Trophoblast cell (in vitro differentiated cells and primary cell): ENCODE data around the gene GOLGA6L2.

Experiments used
- DNase-seq, 2 donors: peaks; one replicate each; pipeline ENCODE4 v3.0.0-alpha.2; 2016
- H2AFZ ChIP-seq: 2 replicates; pipeline ENCODE4 v1.6.1; 2013; ENCODE audit warnings: low read length, moderate library complexity, mild to moderate bottlenecking; ENCODE audit not compliant: insufficient read depth, poor library complexity
- H2AK5ac ChIP-seq: 2 replicates; pipeline ENCODE4 v1.6.1; 2013; ENCODE audit warnings: mild to moderate bottlenecking, low read length
- H2BK120ac ChIP-seq: 2 replicates; pipeline ENCODE4 v1.6.1; 2013; ENCODE audit warnings: low read length, mild to moderate bottlenecking, moderate library complexity; ENCODE audit not compliant: insufficient read depth, poor library complexity
- H2BK12ac ChIP-seq: 2 replicates; pipeline ENCODE4 v1.6.1; 2013; ENCODE audit warnings: mild to moderate bottlenecking, low read length, moderate library complexity
- H2BK5ac ChIP-seq: 2 replicates; pipeline ENCODE4 v1.6.1; 2013; ENCODE audit warnings: low read length, low read depth, moderate library complexity, mild to moderate bottlenecking; ENCODE audit not compliant: poor library complexity
- H3K14ac ChIP-seq: 2 replicates; pipeline ENCODE4 v1.6.1; 2013; ENCODE audit warnings: mild to moderate bottlenecking, low read length
- H3K18ac ChIP-seq: 2 replicates; pipeline ENCODE4 v1.6.1; 2013; ENCODE audit warnings: mild to moderate bottlenecking, low read length
- H3K23ac ChIP-seq: 2 replicates; pipeline ENCODE4 v1.6.1; 2013; ENCODE audit warnings: low read length
- H3K27ac ChIP-seq: 2 replicates; pipeline ENCODE4 v1.5.1; 2013; ENCODE audit warnings: low read depth, mild to moderate bottlenecking, inconsistent platforms, low read length, moderate library complexity
- H3K27me3 ChIP-seq: 2 replicates; pipeline ENCODE4 v1.6.1; 2013; ENCODE audit warnings: inconsistent platforms, mild to moderate bottlenecking, low read length, moderate library complexity; ENCODE audit not compliant: insufficient read depth
- H3K36me3 ChIP-seq, 2 experiments: 1 replicate in 1 of 2; 2 replicates in 1 of 2; pipeline ENCODE4 v1.6.1; 2013; ENCODE audit warnings: low read length in 2 of 2, mild to moderate bottlenecking in 2 of 2, moderate library complexity in 1 of 2; ENCODE audit not compliant: insufficient read depth in 2 of 2, control insufficient read depth in 1 of 2
- H3K4ac ChIP-seq: 2 replicates; pipeline ENCODE4 v1.6.1; 2013; ENCODE audit warnings: low read depth, mild to moderate bottlenecking, low read length, moderate library complexity
- H3K4me1 ChIP-seq, 2 experiments: 1 replicate in 1 of 2; 2 replicates in 1 of 2; pipeline ENCODE4 v1.6.1; 2013; ENCODE audit warnings: low read length in 2 of 2, mild to moderate bottlenecking in 2 of 2, moderate library complexity in 1 of 2; ENCODE audit not compliant: insufficient read depth in 2 of 2, control insufficient read depth in 1 of 2
- H3K4me2 ChIP-seq: 2 replicates; pipeline ENCODE4 v1.6.1; 2013; ENCODE audit warnings: inconsistent platforms, mild to moderate bottlenecking, low read length, moderate library complexity
- H3K4me3 ChIP-seq: 2 replicates; pipeline ENCODE4 v1.5.1; 2013; ENCODE audit warnings: mild to moderate bottlenecking, low read depth, low read length, inconsistent platforms
- H3K79me1 ChIP-seq: one replicate; pipeline ENCODE4 v1.6.1; 2013; ENCODE audit warnings: low read length
- H3K79me2 ChIP-seq: 2 replicates; pipeline ENCODE4 v1.6.1; 2013; ENCODE audit warnings: low read length, mild to moderate bottlenecking; ENCODE audit not compliant: control insufficient read depth, insufficient read depth, poor library complexity
- H3K9ac ChIP-seq: 2 replicates; pipeline ENCODE4 v1.6.1; 2013; ENCODE audit warnings: mild to moderate bottlenecking, low read length
- H3K9me3 ChIP-seq: 2 replicates; pipeline ENCODE4 v1.6.1; 2013; ENCODE audit warnings: low read depth, mild to moderate bottlenecking, control low read depth, inconsistent platforms, low read length; ENCODE audit not compliant: insufficient read depth
- H4K12ac ChIP-seq: 2 replicates; pipeline ENCODE4 v1.6.1; 2013; ENCODE audit warnings: low read depth, mild to moderate bottlenecking, low read length, moderate library complexity
- H4K8ac ChIP-seq: 2 replicates; pipeline ENCODE4 v1.6.1; 2013; ENCODE audit warnings: low read depth, mild to moderate bottlenecking, low read length, moderate library complexity
- H4K91ac ChIP-seq: one replicate; pipeline ENCODE4 v1.6.1; 2013; ENCODE audit warnings: low read depth, mild to moderate bottlenecking, low read length, moderate library complexity
- whole genome bisulfite sequencing: extraction: QIAGEN DNeasy Blood & Tissue Kit; methylation state at CpG from one replicate; pipeline ENCODE4 v1.1.7; 2013; ENCODE audit warnings: missing lambda C conversion rate; ENCODE audit not compliant: insufficient read length, insufficient coverage; ENCODE audit errors: extremely low coverage; 5-methylcytosine and 5-hydroxymethylcytosine counted together

Gene GOLGA6L2

GRCh38 chr15:23441204-23441603 lies 5.8 kb downstream of the GOLGA6L2 start:
- Histone ChIP-seq H4K12ac (no peak overlapping the region), H3K9me3 (peaks cover 29% of the 10 kb centered on the region), H3K9ac (no peak overlapping the region), H2BK12ac (no peak overlapping the region), H4K8ac (no peak overlapping the region), H3K4me3 (no peak overlapping the region), H4K91ac (no peak overlapping the region), H3K79me2 (no peaks in the 10 kb centered on the region), H3K23ac (no peak overlapping the region), H2AK5ac (no peak overlapping the region), H3K27me3 (no peaks in the 10 kb centered on the region), H3K36me3 (no peaks in the 10 kb centered on the region), H2BK5ac (no peak overlapping the region), H3K4ac (no peak overlapping the region), H3K4me1 (no peaks in the 10 kb centered on the region), H3K18ac (no peak overlapping the region), H3K79me1 (no peaks in the 10 kb centered on the region), H2AFZ (no peak overlapping the region), H2BK120ac (no peak overlapping the region), H3K4me2 (no peak overlapping the region), H3K14ac (no peak overlapping the region), H3K27ac (no peak overlapping the region)
- no peak for DNase-seq
- WGBS, result no CpG with 5 or more reads among the region's 13 CpGs

- H3K14ac ChIP-seq, result no peak overlapping the region
- no peaks in the 10 kb centered on the region for H3K79me1 ChIP-seq
- no peak overlapping the region for H3K27ac ChIP-seq
- H4K12ac ChIP-seq, result no peak overlapping the region
- DNase-seq, result no peak
- H3K18ac ChIP-seq, result no peak overlapping the region
- no peak overlapping the region for H4K8ac ChIP-seq
- H2BK12ac ChIP-seq, result no peak overlapping the region
- H2BK5ac ChIP-seq, result no peak overlapping the region
- H3K4me1 ChIP-seq, result no peaks in the 10 kb centered on the region
- H2AFZ ChIP-seq, result no peak overlapping the region
- no peak overlapping the region for H3K9ac ChIP-seq
- H3K27me3 ChIP-seq, result no peaks in the 10 kb centered on the region
- peaks cover 28% of the 10 kb centered on the region for H3K9me3 ChIP-seq
- H4K91ac ChIP-seq, result no peak overlapping the region
- WGBS, result no CpG with 5 or more reads among the region's 10 CpGs
- H3K36me3 ChIP-seq, result no peaks in the 10 kb centered on the region
- H3K4me3 ChIP-seq, result no peak overlapping the region
- H3K4ac ChIP-seq, result no peak overlapping the region
- no peak overlapping the region for H3K23ac ChIP-seq
- no peak overlapping the region for H2AK5ac ChIP-seq
- no peaks in the 10 kb centered on the region for H3K79me2 ChIP-seq
- no peak overlapping the region for H2BK120ac ChIP-seq
- no peak overlapping the region for H3K4me2 ChIP-seq
Observed at GRCh38 chr15:23440596-23440995, 6.4 kb downstream of the GOLGA6L2 start.

DNA sequence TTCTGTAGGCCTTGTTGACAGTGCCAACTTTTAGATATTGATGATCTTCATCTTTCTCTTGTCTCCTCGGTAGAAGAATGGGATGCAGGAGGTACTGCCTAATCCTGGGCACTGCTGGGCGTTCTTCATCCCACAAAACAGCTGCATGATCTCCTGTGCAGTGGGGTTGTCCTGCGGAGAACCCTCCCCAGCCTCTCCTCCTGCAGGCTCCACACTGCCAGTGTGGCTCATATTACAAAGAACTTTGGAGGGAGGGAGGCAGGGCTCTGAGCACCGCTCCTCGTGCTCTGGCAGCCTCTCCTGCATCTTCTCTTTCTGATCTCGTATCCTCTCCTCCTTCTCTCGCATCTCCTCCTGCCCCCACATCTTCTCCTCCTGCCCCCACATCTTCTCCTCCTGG lies 7.5 kb downstream of the GOLGA6L2 start:
- H4K12ac ChIP-seq, result no peak overlapping the region
- no peaks in the 10 kb centered on the region for H3K27me3 ChIP-seq
- no peak overlapping the region for H3K4me2 ChIP-seq
- no peak overlapping the region for H2BK120ac ChIP-seq
- H4K91ac ChIP-seq, result no peak overlapping the region
- H3K4ac ChIP-seq, result no peak overlapping the region
- no peak overlapping the region for H3K27ac ChIP-seq
- no peak overlapping the region for H2BK5ac ChIP-seq
- no peak overlapping the region for H3K14ac ChIP-seq
- H3K23ac ChIP-seq, result no peak overlapping the region
- no peak overlapping the region for H2BK12ac ChIP-seq
- no peaks in the 10 kb centered on the region for H3K79me1 ChIP-seq
- H2AFZ ChIP-seq, result no peak overlapping the region
- no peak overlapping the region for H3K18ac ChIP-seq
- no peak for DNase-seq
- H3K9me3 ChIP-seq, result peaks cover 28% of the 10 kb centered on the region
- no peak overlapping the region for H3K9ac ChIP-seq
- no peaks in the 10 kb centered on the region for H3K79me2 ChIP-seq
- no peak overlapping the region for H2AK5ac ChIP-seq
- no peak overlapping the region for H3K4me3 ChIP-seq
- H3K4me1 ChIP-seq, result no peaks in the 10 kb centered on the region
- WGBS, result no CpG with 5 or more reads among the region's 7 CpGs
- H4K8ac ChIP-seq, result no peak overlapping the region
- no peaks in the 10 kb centered on the region for H3K36me3 ChIP-seq

- no peaks in the 10 kb centered on the region for H3K27me3 ChIP-seq
- H3K14ac ChIP-seq, result no peak overlapping the region
- no peak overlapping the region for H2BK12ac ChIP-seq
- no peaks in the 10 kb centered on the region for H3K79me2 ChIP-seq
- WGBS, result no CpG with 5 or more reads among the region's 9 CpGs
- H3K79me1 ChIP-seq, result no peaks in the 10 kb centered on the region
- no peak overlapping the region for H2BK5ac ChIP-seq
- H4K91ac ChIP-seq, result no peak overlapping the region
- no peak overlapping the region for H3K18ac ChIP-seq
- no peak overlapping the region for H3K9ac ChIP-seq
- H4K12ac ChIP-seq, result no peak overlapping the region
- no peak overlapping the region for H3K4me2 ChIP-seq
- H3K27ac ChIP-seq, result no peak overlapping the region
- H3K36me3 ChIP-seq, result no peaks in the 10 kb centered on the region
- H2AFZ ChIP-seq, result no peak overlapping the region
- H3K9me3 ChIP-seq, result peaks cover 24% of the 10 kb centered on the region
- no peak overlapping the region for H2BK120ac ChIP-seq
- H4K8ac ChIP-seq, result no peak overlapping the region
- no peak overlapping the region for H2AK5ac ChIP-seq
- peak in 1 of 2 donors; percentile 12 for DNase-seq
- H3K4ac ChIP-seq, result no peak overlapping the region
- H3K23ac ChIP-seq, result no peak overlapping the region
- H3K4me1 ChIP-seq, result no peaks in the 10 kb centered on the region
- H3K4me3 ChIP-seq, result no peak overlapping the region
Observed at GRCh38 chr15:23438816-23439466, 8.1 kb downstream of the GOLGA6L2 start.
